HG03354 (cell line): ENCODE data around the gene MBD2.
A peak's percentile ranks its signal among the peaks of the same experiment; 100 is the strongest.
"Not testable (repeated sequence)": the region's sequence is repeated elsewhere in the genome, so short reads cannot be mapped to it uniquely, and the experiment has no call there.

Source experiments
- ATAC-seq: cut with Tn5 transposase; IDR thresholded peaks from one replicate; pipeline ENCODE4 v1.9.1; 2021; ENCODE audit warnings: mild to moderate bottlenecking; ENCODE audit not compliant: unreplicated experiment, poor library complexity, severe bottlenecking

MBD2 gene

DNA sequence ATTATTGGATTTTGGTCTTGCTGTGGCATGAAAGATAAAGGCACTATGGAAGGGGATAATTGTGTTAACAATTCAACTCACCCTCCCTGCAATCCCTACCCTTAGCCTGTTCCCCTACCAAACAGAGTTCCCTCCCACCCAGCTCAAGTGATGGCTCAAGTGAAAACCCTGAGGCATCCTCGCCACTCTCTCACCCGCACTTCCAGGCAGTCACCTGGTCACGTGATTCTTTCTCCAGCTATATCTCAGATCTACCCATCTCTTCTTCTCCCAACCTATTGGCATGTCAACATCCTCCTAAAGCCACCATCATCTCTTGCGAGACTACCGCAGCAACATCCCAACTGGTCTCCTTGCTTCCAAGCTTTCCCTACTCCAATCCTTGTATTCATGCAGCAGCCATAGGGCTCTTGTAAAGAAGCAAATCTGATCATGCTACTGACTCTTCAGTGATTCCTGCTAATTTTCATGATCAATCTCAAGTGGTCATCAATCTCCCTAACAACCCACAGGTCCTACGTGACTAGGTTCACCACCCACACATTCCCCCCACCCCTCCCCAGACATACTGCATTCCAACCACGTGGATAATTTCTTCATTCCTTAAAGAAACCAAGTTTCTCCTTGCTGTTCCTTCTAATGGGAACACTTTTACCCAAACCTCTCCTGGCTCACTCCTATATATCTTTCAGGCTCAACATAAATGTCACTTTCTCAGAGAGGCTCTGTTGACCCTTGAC lies 66.7 kb downstream of the MBD2 start:
- no peak for ATAC-seq

DNA sequence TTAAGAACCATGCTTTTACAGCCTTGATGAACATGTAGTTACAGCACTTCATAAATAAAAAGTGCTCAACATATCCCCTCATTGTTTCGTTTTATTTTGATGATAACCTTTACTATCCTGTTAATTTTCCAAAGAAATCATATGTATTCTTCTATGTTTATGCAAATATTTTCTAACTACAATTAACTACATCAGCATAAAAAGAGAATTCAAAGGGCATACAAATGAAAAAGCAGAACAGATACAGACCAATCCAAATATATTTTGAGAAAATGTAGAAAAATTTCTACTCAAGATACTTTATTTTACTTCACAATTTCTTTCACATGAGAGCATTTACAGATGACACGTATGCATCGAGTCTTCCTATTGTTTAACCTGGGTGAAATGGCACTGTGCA lies 69.1 kb downstream of the MBD2 start:
- ATAC-seq: no peak

DNA sequence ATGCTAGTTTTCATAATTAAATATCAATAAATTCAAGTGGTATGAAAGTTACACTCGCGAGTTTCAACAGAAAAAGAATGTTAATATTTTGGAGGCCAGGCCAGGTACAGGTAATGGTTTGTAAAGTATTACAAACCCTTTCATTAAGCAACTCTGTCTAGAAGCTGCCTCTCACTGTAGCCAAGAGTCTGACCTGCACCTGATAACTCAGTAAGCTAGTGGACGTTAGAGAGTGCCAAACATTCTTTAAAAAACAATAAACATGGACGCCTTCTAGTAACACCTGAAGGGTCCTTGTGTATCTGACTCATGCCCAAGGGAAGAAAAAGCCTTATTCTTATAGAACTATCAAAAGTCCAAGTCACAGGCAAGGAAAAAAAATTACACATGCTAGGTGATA lies 70.2 kb downstream of the MBD2 start:
- no peak for ATAC-seq

DNA sequence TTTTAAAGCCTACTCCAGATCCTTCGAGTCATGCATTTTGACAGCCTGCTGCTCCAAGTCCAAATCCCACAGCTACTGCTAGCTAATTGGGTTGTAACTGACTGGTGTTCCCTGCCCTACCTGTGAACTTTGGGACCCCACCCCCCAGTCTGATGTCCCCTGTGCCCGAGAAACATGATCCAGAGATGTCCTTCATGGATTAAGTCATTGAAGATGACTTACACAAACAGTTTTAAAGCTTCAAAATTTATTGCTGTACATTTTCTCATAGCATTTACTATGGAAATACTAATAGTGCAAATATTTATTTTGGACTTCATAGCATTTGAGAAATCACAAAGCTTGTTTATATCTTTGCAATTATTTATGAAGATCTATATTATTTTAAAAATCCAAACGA lies 73.1 kb downstream of the MBD2 start:
- ATAC-seq: no peak

DNA sequence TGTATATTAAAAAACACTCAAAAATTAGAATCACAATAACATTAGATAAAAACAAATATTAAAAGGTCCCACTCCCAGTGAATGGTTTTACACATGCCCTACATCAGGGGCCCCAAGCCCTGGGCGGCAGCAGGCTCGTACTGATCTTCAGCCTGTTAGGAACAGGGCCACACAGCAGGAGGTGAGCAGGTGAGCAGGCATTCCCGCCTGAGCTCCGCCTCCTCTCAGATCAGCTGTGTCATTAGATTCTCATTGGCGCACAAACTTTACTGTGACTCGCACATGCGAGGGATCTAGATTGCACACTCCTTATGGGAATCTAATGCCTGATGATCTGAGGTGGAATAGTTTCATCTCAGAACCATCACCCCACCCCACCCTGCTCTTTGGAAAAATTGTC lies 74.2 kb downstream of the MBD2 start:
- ATAC-seq: no peak

DNA sequence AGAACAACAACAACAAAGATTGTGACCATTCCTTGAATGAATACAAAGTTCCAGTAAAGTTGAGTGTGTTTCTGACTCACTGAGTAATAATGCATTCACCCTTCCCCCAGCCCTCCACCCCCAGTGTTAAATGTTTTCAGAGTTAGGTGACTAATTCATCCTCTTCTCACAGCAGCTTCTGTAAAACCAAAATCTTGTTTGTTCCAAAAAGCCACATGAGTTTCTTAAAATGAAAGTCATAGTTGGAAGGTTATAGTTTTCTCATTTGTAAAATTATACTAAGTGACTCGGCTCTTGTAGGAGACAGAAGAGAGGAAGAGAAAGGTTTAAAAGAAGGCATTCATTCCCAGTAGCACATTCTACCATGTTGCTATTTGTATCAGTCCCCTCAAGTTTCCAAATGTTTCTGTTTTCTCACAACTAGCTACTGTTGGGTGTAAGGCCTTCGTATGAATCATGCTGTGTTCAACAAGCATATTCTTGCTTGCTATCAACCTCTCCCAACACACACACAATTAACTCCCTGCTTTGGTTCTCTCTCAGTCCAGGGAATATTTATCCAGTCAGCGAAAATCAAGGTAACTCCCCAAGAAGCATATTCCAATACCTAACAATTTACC lies 75.3 kb downstream of the MBD2 start:
- peak; percentile 57 for ATAC-seq

DNA sequence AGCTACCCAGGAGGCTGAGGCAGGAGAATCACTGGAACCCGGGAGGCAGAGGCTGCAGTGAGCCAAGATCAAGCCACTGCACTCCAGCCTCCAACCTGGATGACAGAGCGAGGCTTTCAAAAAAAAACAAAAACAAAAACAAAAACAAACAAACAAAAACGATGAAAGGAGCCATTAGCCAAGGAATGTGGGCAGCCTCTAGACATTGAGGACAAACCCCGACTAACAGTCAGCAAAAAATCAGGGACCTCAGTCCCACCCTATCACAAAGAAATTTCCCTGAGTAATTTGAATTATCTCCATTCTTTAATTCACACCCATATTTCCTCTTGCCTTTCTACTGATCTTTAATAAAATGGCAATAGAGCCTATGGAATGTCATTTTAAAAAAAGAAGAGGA lies 75.8 kb downstream of the MBD2 start:
- ATAC-seq: no peak

DNA sequence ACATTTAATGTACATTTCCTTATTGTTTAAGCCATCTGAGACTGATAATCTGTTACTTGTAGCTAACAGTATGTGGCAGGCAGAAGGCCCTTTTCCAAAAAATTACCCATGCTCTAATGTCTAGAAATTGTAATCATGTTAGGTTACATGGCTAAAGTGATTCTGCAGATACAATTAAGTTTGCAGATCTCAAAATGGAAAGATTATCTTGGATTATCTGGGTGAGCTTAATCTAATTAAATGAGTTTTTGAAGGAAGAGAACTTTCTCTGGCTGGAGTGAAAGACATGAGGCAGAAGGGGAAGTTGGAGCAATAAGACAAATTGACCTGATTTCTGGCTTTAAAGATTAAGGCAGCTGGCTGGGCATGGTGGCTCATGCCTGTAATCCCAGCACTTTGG lies 76.3 kb downstream of the MBD2 start:
- no peak for ATAC-seq

DNA sequence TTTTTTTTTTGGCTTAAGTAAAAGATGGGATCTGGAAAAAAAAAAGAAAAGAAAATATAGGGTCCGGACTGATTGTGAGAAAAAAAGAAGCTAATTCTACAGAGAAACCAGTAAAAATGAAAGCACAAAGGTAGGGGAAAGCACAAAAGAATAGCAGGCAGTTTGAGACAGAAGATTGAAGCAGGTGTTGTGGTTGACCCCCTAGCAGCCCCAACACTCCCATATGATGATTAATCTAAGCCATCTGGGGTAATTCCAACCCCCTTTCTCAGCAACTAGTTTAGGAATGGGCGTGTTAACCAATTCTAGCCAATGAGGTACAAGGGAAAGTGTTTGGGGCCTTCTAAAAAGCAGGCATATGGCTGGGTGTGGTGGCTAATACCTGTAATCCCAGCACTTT lies 77.0 kb downstream of the MBD2 start:
- ATAC-seq: peak; percentile 87

DNA sequence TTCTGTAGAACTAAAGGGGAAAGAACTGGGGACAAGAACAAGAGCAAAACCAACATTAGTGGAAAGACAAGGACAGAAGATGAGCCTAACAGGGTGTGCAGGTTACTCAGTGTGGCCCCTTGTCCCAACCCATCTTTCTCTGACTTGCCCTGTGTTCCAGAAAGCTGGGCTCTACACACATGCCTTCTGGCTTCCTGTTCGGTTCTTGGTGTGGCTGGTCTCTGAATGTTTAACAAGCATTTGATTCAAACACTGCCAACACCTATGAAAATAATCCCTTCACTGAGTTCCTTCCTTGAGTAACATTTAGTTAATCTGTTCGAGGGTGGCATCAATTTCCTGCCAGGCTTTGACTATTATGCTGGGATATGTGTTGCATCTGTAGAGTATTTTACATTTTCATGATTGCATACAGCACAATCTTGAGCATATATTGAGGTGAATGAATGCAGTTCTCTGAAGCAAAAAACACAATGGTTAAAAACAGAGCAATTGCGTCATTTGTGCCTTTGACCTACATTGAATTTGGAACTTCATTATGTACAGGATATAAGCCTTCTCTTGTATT lies 83.3 kb downstream of the MBD2 start:
- no peak for ATAC-seq

DNA sequence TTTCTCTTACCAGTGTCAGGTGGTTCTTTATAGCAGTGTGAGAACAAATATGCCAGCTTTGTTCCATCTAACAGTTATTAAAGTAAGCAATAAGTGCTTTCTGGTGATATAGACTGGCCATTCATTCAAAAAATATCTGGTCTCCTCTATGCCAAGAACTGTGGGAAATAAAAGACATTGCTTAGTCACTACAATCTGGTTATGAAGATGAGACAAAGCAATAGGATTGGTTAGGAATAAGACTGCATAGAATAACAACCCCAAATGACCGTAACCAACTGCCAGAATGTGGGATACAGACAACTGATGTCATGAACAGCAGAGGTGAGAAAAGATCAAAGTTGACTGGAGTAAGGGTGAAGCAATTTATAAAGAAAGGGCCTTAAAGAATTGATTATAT lies 83.8 kb downstream of the MBD2 start:
- no peak for ATAC-seq

DNA sequence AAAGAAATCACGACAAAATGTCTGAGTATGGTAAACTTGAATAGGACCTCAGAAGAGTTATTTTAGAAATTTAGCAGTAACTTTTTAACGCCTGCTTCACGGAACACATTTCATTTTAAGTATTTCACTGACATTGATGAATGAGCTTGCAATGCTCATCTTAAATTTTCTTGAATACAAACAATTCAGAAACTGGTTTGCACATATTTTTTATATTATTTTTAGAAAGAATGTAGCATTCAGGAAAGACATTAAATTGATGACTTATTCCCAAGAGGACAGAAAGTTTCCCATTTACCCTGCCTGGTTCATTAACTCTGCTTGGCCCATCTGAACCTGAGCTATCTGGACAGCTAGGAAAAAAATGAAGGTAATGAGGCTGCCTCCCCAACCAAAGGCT lies 89.3 kb downstream of the MBD2 start:
- no peak for ATAC-seq

DNA sequence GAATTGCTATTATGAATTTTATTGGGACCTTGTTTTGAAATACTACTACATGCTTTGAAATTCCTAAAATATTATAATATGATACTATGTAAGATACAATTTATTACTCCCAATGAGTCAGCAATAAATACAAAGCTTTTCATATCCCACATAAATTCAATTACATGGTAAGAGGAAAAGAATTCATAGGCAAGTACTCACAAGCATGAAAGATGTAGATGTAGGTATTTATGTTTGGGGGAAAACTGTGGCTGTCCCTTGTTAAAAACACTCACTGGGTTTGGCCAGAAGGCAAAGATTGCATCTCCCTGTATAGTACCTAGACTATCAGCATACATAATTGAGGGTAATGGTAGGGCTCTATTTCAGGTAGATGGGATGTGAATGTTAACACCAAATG lies 90.4 kb downstream of the MBD2 start:
- ATAC-seq: no peak

DNA sequence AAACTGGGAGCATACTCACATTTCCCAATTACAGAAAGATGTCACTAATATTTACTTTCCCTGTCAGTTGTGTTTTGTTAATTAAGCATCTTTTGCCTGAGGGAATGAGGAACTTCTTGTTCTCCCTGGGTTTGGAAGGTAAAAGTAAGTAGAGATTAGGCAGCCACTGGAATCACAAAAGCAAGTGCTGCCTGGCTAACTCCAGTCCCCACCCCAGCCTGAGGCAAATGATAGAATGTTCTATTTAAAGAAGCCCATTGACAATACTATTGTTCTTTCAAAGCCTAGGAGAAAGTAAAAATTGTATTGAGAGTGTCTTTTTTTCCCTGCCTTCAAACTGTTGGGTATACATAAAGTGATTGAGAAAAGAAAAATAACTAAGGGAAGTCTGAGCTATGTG lies 93.8 kb downstream of the MBD2 start:
- no peak for ATAC-seq

DNA sequence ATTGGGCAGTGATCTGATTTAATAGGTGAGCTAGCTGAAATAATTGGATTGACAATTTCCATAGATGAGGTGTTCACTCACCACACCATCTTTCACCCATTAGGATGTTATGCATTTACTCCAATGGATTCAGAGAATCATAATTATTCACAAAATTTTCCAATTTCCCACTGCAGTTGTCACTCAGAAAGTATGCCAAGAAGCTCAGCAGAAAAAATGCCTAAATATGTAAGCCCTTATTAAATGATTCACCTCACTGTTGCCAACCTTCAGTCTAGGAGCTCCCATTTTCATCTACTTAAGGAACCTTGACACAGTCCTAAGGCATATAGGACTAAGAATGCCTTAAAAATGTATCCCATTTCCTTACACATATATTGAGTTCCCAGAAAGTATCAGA lies 94.3 kb downstream of the MBD2 start:
- ATAC-seq: no peak

DNA sequence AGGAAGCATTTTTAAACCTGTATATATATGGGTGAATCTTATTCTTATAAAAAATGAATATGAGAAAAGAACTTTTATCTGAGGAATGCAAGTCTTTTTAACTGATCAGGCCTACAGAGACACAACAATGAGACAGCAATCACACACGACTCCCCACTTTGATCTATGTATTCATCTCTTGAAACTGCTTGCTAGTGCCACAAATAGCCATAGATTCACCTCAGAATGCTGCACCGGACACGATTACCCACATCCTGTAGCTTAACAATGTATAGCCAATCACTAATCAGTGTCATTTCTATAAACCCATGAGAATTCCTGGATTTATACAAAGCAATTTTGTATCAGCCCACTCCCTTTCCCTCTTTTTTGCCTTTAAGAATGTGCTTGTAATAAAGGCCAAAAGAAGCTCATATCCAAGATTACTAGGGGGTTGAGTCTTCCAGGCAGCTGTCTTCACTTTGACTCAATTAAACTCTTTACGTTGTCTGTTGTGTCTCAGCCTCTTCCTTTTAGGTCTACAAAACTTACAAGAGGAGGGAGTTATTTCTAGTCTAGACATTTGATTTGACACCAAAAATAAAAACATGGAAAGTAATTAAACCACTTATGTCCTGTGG lies 94.9 kb downstream of the MBD2 start:
- no peak for ATAC-seq

DNA sequence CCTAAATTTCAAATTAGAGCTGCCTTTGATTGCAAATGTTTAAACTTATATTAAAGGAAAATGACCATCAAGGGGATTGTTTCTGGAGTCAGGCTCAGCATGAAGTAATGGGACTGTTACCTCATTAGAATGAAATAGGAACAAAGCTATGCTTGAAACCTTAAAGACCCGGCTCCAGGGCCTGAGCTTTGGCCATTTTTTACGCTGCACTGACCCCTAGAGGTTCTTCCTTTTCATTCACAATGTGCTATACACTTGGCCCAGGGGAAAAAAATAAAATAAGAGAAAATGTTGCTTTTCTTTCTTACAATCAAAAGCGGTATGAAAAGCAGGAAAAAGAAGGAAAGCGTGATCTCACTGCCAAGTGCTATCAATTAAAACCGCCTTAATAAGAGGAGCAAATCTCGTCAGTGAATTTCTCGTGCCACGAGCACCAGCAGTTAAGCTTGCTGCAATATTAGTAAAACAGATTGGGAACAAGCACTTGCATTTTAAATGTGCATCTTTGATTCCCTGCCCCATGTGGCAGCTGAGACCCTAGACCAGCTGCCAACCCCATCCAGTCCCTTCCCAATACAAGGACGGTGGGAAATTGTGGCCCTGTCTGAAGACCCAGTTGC lies 96.6 kb downstream of the MBD2 start:
- ATAC-seq: peak; percentile 89

DNA sequence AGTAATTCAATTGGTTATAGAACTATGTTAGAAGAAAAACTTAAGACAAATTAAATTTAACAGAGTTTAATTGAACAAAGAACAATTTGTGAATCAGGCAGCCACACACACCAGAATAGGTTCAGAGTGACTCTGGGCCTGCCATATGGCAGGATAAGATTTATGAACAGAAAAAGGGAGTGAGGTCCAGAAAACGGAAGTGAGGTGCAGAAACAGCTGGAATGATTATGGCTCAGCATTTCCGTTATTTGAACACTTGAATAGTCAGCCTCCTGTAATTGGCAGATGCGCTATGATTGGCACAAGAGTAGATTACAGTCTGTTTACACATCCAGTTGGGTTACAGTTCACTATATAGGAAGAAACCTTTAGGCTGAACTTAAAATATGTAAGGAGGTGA lies 99.0 kb downstream of the MBD2 start:
- ATAC-seq: no peak

DNA sequence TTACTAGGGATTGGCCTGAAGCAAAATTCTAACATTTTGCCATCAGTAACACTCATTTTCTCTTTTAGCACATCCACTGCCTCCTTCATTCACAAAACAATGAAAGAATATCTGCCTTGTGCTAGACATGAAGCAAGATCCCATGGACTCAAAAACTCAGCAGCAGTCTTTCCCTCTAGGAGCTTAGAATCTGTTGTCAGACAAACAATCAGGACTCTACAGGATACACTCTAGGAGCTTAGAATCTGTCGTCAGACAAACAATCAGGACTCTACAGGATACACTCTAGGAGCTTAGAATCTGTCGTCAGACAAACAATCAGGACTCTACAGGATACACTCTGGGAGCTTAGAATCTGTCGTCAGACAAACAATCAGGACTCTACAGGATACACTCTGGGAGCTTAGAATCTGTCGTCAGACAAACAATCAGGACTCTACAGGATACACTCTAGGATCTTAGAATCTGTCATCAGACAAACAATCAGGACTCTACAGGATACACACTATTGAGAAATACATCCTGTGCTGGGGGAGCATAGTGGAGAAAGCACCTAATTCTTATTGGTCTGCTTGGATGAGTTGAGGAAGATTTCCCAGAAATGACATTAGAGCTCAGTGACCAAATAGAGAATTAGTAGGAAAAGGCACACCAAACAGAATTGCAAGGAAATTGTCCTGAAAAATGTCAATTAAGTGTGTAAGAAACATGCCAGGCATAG lies 100.6 kb downstream of the MBD2 start:
- not testable (repeated sequence) for ATAC-seq

DNA sequence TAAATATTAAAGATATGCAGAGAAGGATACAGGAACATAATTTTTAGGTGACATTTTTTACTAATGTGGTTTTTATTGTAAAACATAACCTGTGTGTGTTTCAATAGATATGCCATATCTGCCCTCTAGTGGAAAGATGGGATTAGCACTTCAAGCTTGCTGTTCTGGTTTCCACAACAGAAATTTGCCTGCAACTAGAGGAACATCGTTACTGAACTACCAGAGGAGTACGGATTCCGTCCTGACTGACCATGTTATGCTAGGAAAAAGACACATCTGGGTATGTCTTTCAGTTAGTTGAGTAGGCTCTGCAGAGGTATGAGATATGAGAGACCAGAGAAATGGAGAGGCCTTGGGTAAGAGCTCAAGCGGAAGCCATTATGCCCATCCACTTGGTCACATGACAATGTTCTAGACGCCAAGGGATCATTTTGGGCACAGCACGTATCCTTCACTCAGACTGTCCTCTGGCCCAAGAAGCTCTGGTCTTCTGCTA lies 104.9 kb downstream of the MBD2 start:
- ATAC-seq: peak; percentile 94
